HG03196 (cell line): Measurements from ENCODE around the gene DAPK2.

Experiments used
- ATAC-seq: cut with Tn5 transposase; IDR thresholded peaks from one replicate; pipeline ENCODE4 v1.9.1; 2021; ENCODE audit not compliant: unreplicated experiment

DAPK2 gene

DNA sequence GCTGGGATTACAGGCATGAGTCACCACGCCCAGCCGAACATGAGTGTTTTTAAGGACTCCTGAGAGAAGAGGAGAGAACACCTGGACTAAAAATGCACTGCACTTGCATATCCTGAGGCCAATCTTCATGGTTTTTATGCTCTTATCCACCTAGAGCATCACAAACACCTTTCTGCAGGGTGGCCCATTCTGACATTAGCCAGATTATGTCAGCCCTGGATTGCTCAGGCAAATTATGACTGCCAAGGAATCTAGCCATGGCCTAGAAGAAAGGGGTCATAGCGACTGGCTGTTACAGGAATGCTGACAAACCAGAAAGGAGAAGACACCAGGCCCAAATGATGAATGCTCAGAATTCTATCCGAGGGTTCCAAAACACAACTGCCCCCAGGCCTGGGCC, 171.7 kb downstream of the DAPK2 start:
- no peak for ATAC-seq

GRCh38 chr15:63872759-63873510, 173.3 kb downstream of the DAPK2 start:
- ATAC-seq, result no peak

GRCh38 chr15:63870487-63871209, 175.6 kb downstream of the DAPK2 start:
- no peak for ATAC-seq

GRCh38 chr15:63870043-63870394, 176.3 kb downstream of the DAPK2 start:
- ATAC-seq, result no peak

- ATAC-seq, result no peak
Measured at GRCh38 chr15:63869371-63870042, 176.8 kb downstream of the DAPK2 start.

DNA sequence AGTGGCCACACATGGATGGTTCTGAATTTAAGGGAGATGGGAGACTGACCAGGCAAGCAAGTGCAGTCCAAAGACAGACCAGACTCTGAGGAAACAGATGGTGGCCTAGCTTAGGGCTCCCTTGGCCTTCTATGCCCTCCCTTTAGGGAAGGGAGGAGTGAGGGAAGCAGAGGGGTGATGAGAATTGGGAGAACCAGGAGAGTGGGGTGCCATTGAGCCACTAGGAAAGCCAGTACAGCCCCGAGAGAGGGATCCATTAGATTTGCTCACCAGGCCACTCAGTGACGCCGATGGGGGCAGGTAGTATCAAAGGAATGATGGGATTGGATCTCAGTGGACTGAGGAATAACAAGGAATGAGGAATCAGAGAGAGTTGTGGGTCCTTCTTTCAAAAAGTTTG, 182.1 kb downstream of the DAPK2 start:
- no peak for ATAC-seq

- ATAC-seq, result no peak
Measured at GRCh38 chr15:63861946-63862517, 184.3 kb downstream of the DAPK2 start.

GRCh38 chr15:63860555-63860954, 185.7 kb downstream of the DAPK2 start:
- ATAC-seq, result no peak

GRCh38 chr15:63860155-63860554, 186.1 kb downstream of the DAPK2 start:
- no peak for ATAC-seq

GRCh38 chr15:63858881-63859280, 187.4 kb downstream of the DAPK2 start:
- ATAC-seq, result no peak

DNA sequence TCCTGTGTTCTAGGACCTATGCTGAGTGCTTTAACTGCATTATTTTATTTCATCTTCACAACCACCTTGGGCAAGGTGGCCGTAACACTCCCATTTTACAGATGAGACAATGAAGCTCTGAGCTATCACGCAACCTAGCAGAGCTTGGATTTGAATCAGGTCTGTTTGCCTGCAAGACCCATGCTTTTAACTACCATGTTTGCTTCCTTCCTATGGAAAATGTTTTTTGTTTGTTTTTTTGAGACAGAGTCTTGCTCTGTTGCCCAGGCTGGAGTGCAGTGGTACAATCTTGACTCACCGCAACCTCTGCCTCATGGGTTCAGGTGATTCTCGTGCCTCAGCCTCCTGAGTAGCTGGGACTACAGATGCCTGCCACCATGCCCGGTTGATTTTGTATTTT, 187.8 kb downstream of the DAPK2 start:
- ATAC-seq, result no peak

GRCh38 chr15:63857461-63857856, 188.8 kb downstream of the DAPK2 start:
- ATAC-seq, result no peak
